H9 (cell line): ENCODE results near the gene SMPD4. TPM values are rescaled to one million over a fixed set of nuclear protein-coding genes. Genes with fewer than 3 reads are reported as not detected.
"Not testable (repeated sequence)": the region's sequence is repeated elsewhere in the genome, so short reads cannot be mapped to it uniquely, and the experiment has no call there.

Source experiments
- DNase-seq: peaks from one replicate; pipeline ENCODE4 v3.0.0-alpha.2; 2017
- H2AFZ ChIP-seq: one replicate; pipeline ENCODE4 v1.6.1; 2013; ENCODE audit warnings: mild to moderate bottlenecking, low read length, control low read depth, moderate library complexity
- H2AK5ac ChIP-seq: 2 replicates; pipeline ENCODE4 v1.6.1; 2013; ENCODE audit warnings: low read length, control low read depth, mixed read lengths; ENCODE audit not compliant: insufficient read length
- H2BK120ac ChIP-seq: one replicate; pipeline ENCODE4 v1.6.1; 2013; ENCODE audit warnings: low read depth, mild to moderate bottlenecking, low read length, control low read depth, inconsistent platforms; ENCODE audit not compliant: poor library complexity, severe bottlenecking
- H2BK12ac ChIP-seq: 2 replicates; pipeline ENCODE4 v1.6.1; 2013; ENCODE audit warnings: low read length, control low read depth, mixed read lengths, low read depth; ENCODE audit not compliant: insufficient read length
- H2BK15ac ChIP-seq: 2 replicates; pipeline ENCODE4 v1.6.1; 2013; ENCODE audit warnings: low read depth, low read length, control low read depth
- H2BK20ac ChIP-seq: one replicate; pipeline ENCODE4 v1.6.1; 2013; ENCODE audit warnings: low read depth, mild to moderate bottlenecking, low read length, control low read depth, inconsistent platforms; ENCODE audit not compliant: poor library complexity, severe bottlenecking
- H2BK5ac ChIP-seq: 2 replicates; pipeline ENCODE4 v1.6.1; 2013; ENCODE audit warnings: low read length, control low read depth, mixed read lengths; ENCODE audit not compliant: insufficient read length
- H3K14ac ChIP-seq: 2 replicates; pipeline ENCODE4 v1.6.1; 2013; ENCODE audit warnings: low read length, control low read depth; ENCODE audit not compliant: insufficient read depth
- H3K18ac ChIP-seq: 2 replicates; pipeline ENCODE4 v1.6.1; 2013; ENCODE audit warnings: low read depth, mild to moderate bottlenecking, mixed read lengths, low read length, control low read depth; ENCODE audit not compliant: insufficient read length
- H3K23ac ChIP-seq: 2 replicates; pipeline ENCODE4 v1.6.1; 2013; ENCODE audit warnings: low read length, control low read depth, mixed read lengths, low read depth; ENCODE audit not compliant: insufficient read length
- H3K23me2 ChIP-seq: 2 replicates; pipeline ENCODE4 v1.6.1; 2013; ENCODE audit warnings: low read depth, mild to moderate bottlenecking, mixed read lengths, low read length, control low read depth; ENCODE audit not compliant: insufficient read length, poor library complexity, severe bottlenecking
- H3K27ac ChIP-seq: 2 replicates; pipeline ENCODE4 v1.5.1; 2013; ENCODE audit warnings: low read length, control low read depth, mixed read lengths, low read depth; ENCODE audit not compliant: insufficient read length
- H3K27me3 ChIP-seq: 2 replicates; pipeline ENCODE4 v1.6.1; 2013; ENCODE audit warnings: low read length, control low read depth, inconsistent platforms; ENCODE audit not compliant: insufficient read depth
- H3K4ac ChIP-seq: 2 replicates; pipeline ENCODE4 v1.6.1; 2013; ENCODE audit warnings: low read depth, mild to moderate bottlenecking, control low read depth, inconsistent platforms, low read length, moderate library complexity
- H3K4me1 ChIP-seq: 2 replicates; pipeline ENCODE4 v1.6.1; 2013; ENCODE audit warnings: low read length, control low read depth, inconsistent platforms; ENCODE audit not compliant: insufficient read depth
- H3K4me2 ChIP-seq: 2 replicates; pipeline ENCODE4 v1.6.1; 2013; ENCODE audit warnings: low read length, control low read depth, mixed read lengths; ENCODE audit not compliant: insufficient read length, insufficient read depth
- H3K56ac ChIP-seq: 2 replicates; pipeline ENCODE4 v1.6.1; 2013; ENCODE audit warnings: low read depth, mild to moderate bottlenecking, mixed read lengths, low read length, control low read depth; ENCODE audit not compliant: insufficient read length
- H3K79me1 ChIP-seq: 2 replicates; pipeline ENCODE4 v1.6.1; 2013; ENCODE audit warnings: low read depth, mild to moderate bottlenecking, moderate library complexity, low read length, control low read depth, inconsistent platforms; ENCODE audit not compliant: insufficient read depth, poor library complexity, severe bottlenecking
- H3K79me2 ChIP-seq: 2 replicates; pipeline ENCODE4 v1.6.1; 2013; ENCODE audit warnings: low read length, control low read depth, inconsistent platforms; ENCODE audit not compliant: insufficient read depth
- H3K9ac ChIP-seq: 2 replicates; pipeline ENCODE4 v1.6.1; 2013; ENCODE audit warnings: low read length, control low read depth, mixed read lengths; ENCODE audit not compliant: insufficient read length; ENCODE audit errors: extremely low read depth
- H3K9me3 ChIP-seq: one replicate; pipeline ENCODE4 v1.6.1; 2013; ENCODE audit warnings: low read depth, low read length, inconsistent platforms; ENCODE audit not compliant: control insufficient read depth
- H3T11ph ChIP-seq: one replicate; pipeline ENCODE4 v1.6.1; 2013; ENCODE audit warnings: mild to moderate bottlenecking, low read length, control low read depth, inconsistent platforms
- H4K20me1 ChIP-seq: one replicate; pipeline ENCODE4 v1.6.1; 2013; ENCODE audit not compliant: control insufficient read depth, insufficient read length, insufficient read depth
- H4K5ac ChIP-seq: 2 replicates; pipeline ENCODE4 v1.6.1; 2013; ENCODE audit warnings: low read depth, mild to moderate bottlenecking, mixed read lengths, low read length, control low read depth; ENCODE audit not compliant: insufficient read length
- H4K8ac ChIP-seq: replicated peaks from 2 replicates; pipeline ENCODE4 v1.6.1; 2013; ENCODE audit warnings: low read length, control low read depth, mixed read lengths, low read depth; ENCODE audit not compliant: insufficient read length
- H4K91ac ChIP-seq: 2 replicates; pipeline ENCODE4 v1.6.1; 2013; ENCODE audit warnings: low read depth, mild to moderate bottlenecking, moderate library complexity, mixed read lengths, low read length, control low read depth; ENCODE audit not compliant: insufficient read length
- H3K27ac Mint-ChIP-seq, 3 experiments: 2 replicates in 2 of 3; 3 replicates in 1 of 3; pipeline ENCODE4 v1.8.0; 2020 to 2021; ENCODE audit warnings: mixed read lengths in 3 of 3, mild to moderate bottlenecking in 1 of 3, moderate library complexity in 1 of 3
- H3K27me3 Mint-ChIP-seq: 2 replicates; pipeline ENCODE4 v1.8.0; 2021; ENCODE audit warnings: low read depth, mild to moderate bottlenecking, moderate library complexity, mixed read lengths
- H3K36me3 Mint-ChIP-seq, 3 experiments: 2 replicates in 2 of 3; 3 replicates in 1 of 3; pipeline ENCODE4 v1.8.0; 2020 to 2021; ENCODE audit warnings: low read depth in 3 of 3, mixed read lengths in 3 of 3; ENCODE audit not compliant: insufficient read depth in 1 of 3
- H3K4me1 Mint-ChIP-seq, 2 experiments: 2 replicates each; pipeline ENCODE4 v1.8.0; 2020; ENCODE audit warnings: mixed read lengths in 2 of 2
- H3K4me3 Mint-ChIP-seq, 2 experiments: 2 replicates in 1 of 2; 3 replicates in 1 of 2; pipeline ENCODE4 v1.8.0; 2020 to 2021; ENCODE audit warnings: mild to moderate bottlenecking in 2 of 2, mixed read lengths in 2 of 2, moderate library complexity in 1 of 2
- H3K9me3 Mint-ChIP-seq, 2 experiments: 2 replicates in 1 of 2; 3 replicates in 1 of 2; pipeline ENCODE4 v1.8.0; 2020; ENCODE audit warnings: mild to moderate bottlenecking in 2 of 2, mixed read lengths in 2 of 2, moderate library complexity in 1 of 2
- CTCF ChIP-seq: fragments of 200-600 bp; sonication (generic); conservative IDR thresholded peaks from 3 replicates; pipeline ENCODE4 v1.8.0; 2021; ENCODE audit warnings: antibody characterized with exemption, mild to moderate bottlenecking
- WGBS: extraction: QIAGEN DNeasy Blood & Tissue Kit; methylation state at CpG from one replicate; pipeline ENCODE4 v1.1.7; 2013; ENCODE audit warnings: missing lambda C conversion rate, low lambda C conversion rate, mixed read lengths; ENCODE audit not compliant: insufficient read length; ENCODE audit errors: extremely low coverage; 5-methylcytosine and 5-hydroxymethylcytosine counted together
- total RNA-seq: library from RNA; stranded (reverse); gene quantifications from 2 replicates; pipeline ENCODE4 v1.2.1, GENCODE V29; 2021

The SMPD4 gene
- total RNA-seq, 1 experiment from 2014 or later, result 105 TPM

GRCh38 chr2:130160838-130161705 is 20.3 kb downstream of the SMPD4 start:
- not testable (repeated sequence) for H3K4me1 ChIP-seq, H2AFZ ChIP-seq, H4K20me1 ChIP-seq, H3K4me1 Mint-ChIP-seq, H2BK12ac ChIP-seq, H2BK120ac ChIP-seq, H3T11ph ChIP-seq, H3K4me3 Mint-ChIP-seq, H2BK20ac ChIP-seq, H4K8ac ChIP-seq, H3K4me2 ChIP-seq, H4K5ac ChIP-seq, H3K79me1 ChIP-seq, H3K9me3 ChIP-seq, H3K79me2 ChIP-seq, H3K27me3 ChIP-seq, H2BK15ac ChIP-seq, H3K14ac ChIP-seq, H3K23me2 ChIP-seq, H2BK5ac ChIP-seq, H3K18ac ChIP-seq, H3K23ac ChIP-seq, H3K4ac ChIP-seq, H3K27me3 Mint-ChIP-seq, H3K27ac ChIP-seq, H3K9ac ChIP-seq, H4K91ac ChIP-seq, H2AK5ac ChIP-seq, H3K9me3 Mint-ChIP-seq, H3K56ac ChIP-seq
- Mint-ChIP-seq H3K27ac (peak overlapping the region in 2 of 3 experiments; percentile 74 to 92; a peak in 3 of 7 replicates), H3K36me3 (peaks cover 16 to 55% (median 35%) of the 10 kb centered on the region in 3 experiments; a peak in 6 of 7 replicates)
- DNase-seq, result peak; percentile 54
- no CpG with 5 or more reads among the region's 25 CpGs for WGBS
- peak; percentile 31; the same call in 2 of the 3 replicates for TF ChIP-seq CTCF
